ENCODE measurements around the gene RBM10.

Gene RBM10

DNA sequence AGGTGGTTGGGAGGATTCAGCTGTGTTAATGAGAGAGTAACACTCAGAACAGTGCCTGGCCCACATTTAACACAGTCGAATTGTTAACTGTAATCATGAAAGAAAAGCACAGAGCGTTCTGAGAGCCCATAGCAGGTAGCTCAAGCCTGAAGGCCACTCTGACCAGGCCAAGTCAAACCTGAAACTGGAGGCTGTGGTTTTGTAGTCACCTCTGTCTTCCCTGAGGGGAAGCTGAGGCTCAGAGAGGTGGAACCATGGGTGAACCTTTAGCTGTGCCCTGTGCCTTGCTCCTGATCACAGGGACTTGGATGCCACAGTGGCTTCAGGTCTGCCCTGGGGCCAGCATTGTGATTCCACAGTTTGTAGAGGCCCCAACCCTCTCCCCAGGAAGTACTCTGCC is 32.1 kb downstream of the RBM10 start:
- TF ChIP-seq, protein P1, sequence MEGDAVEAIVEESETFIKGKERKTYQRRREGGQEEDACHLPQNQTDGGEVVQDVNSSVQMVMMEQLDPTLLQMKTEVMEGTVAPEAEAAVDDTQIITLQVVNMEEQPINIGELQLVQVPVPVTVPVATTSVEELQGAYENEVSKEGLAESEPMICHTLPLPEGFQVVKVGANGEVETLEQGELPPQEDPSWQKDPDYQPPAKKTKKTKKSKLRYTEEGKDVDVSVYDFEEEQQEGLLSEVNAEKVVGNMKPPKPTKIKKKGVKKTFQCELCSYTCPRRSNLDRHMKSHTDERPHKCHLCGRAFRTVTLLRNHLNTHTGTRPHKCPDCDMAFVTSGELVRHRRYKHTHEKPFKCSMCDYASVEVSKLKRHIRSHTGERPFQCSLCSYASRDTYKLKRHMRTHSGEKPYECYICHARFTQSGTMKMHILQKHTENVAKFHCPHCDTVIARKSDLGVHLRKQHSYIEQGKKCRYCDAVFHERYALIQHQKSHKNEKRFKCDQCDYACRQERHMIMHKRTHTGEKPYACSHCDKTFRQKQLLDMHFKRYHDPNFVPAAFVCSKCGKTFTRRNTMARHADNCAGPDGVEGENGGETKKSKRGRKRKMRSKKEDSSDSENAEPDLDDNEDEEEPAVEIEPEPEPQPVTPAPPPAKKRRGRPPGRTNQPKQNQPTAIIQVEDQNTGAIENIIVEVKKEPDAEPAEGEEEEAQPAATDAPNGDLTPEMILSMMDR (IDR thresholded peaks at IDR 0.05; ENCODE audit: control extremely low read depth, extremely low read depth, low read depth, missing control alignments): no peak
- CTCF ChIA-PET: no interaction called here
- POLR2A ChIA-PET: no interaction called here
- no peak for DNase-seq (ENCODE audit: extremely low spot score)

DNA sequence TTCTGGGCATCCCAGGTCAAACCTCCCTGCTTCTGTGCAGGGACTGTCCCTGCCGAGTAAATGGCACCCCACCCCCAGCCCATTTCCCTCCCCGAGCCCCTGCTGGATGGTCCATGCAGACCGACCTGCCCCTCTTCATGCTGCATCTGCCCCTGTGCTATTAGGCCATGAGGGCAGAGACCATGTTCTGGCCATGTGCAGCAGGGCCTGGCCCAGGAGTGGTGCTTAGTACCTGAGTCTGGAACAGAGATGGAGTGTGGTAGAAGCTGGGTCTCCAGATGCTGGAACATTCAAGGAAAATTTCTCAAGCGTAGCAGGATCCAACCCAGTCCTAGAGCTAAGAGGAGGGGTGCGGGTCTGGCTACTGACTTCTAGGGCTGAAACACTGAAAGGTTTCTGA is 33.3 kb downstream of the RBM10 start:
- DNase-seq (ENCODE audit: extremely low spot score): no peak
- TF ChIP-seq, protein P1 (IDR thresholded peaks at IDR 0.05; ENCODE audit: control extremely low read depth, extremely low read depth, low read depth, missing control alignments): no peak
- ChIA-PET CTCF (no interaction called here), POLR2A (no interaction called here)

DNA sequence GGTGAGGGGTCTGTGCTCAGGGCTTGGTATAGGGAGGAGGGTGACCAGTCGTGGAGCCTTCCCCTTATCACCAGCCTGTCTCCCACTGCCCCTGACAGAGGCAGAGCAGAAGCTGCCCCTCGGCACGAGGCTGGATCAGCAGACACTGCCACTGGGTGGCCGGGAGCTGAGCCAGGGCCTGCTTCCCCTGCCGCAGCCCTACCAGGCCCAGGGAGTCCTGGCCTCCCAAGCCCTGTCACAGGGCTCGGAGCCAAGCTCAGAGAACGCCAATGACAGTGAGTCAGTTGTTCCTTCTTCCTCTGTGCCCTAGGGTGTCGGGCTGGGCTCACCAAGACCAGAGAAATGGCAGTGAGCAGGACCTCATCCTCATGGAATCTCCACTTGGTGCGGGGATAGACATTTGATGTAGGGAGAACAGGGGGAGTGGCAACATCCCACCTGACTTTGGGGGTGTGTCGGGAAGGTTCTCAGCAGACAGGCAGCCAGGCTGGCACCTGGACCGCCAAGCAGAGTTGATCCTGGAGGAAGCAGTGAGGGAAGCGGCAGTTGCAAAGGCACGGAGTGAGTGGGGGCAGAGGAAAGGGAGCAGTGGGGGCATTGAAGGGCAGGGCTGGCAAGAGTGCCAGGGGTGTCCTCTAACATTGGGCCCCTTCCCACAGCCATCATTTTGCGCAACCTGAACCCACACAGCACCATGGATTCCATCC is 34.4 kb downstream of the RBM10 start:
- TF ChIP-seq, protein P1 (IDR thresholded peaks at IDR 0.05; ENCODE audit: control extremely low read depth, extremely low read depth, low read depth, missing control alignments): no peak
- CTCF ChIA-PET: no interaction called here
- POLR2A ChIA-PET: no interaction called here
- no peak for DNase-seq (ENCODE audit: extremely low spot score)

DNA sequence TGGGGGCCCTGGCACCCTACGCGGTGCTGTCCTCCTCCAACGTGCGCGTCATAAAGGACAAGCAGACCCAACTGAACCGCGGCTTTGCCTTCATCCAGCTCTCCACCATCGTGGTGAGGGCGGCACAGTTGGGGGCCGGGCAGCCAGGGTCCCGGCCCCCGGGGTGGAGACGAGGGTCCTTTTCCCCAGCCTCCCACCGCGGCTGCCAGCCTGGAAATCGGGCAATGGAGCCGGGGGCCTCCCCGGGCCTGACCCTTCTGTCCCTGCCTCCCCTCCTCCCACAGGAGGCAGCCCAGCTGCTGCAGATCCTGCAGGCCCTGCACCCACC is 34.9 kb downstream of the RBM10 start:
- DNase-seq (ENCODE audit: extremely low spot score): no peak
- CTCF ChIA-PET: no interaction called here
- POLR2A ChIA-PET: no interaction called here
- TF ChIP-seq, protein P1 (IDR thresholded peaks at IDR 0.05; ENCODE audit: control extremely low read depth, extremely low read depth, low read depth, missing control alignments): no peak

DNA sequence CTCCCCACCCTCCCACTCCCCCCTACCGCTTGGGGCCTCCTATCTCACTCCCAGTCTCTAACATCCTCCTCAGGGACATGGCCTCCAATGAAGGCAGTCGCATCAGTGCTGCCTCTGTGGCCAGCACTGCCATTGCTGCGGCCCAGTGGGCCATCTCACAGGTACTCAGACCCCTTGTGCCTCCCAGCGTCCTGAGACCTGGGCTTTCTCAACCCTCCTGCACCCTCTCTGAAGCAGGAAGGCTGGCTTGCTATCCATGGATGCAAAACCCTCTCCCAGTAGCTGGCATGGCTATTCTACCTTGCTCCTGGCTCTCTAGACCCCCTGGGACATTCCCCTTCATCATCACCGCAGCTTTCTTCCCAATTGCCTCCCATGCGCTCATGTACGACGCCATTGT is 35.3 kb downstream of the RBM10 start:
- POLR2A ChIA-PET: no interaction called here
- DNase-seq (ENCODE audit: extremely low spot score): no peak
- CTCF ChIA-PET: no interaction called here
- TF ChIP-seq, protein P1 (IDR thresholded peaks at IDR 0.05; ENCODE audit: control extremely low read depth, extremely low read depth, low read depth, missing control alignments): no peak

DNA sequence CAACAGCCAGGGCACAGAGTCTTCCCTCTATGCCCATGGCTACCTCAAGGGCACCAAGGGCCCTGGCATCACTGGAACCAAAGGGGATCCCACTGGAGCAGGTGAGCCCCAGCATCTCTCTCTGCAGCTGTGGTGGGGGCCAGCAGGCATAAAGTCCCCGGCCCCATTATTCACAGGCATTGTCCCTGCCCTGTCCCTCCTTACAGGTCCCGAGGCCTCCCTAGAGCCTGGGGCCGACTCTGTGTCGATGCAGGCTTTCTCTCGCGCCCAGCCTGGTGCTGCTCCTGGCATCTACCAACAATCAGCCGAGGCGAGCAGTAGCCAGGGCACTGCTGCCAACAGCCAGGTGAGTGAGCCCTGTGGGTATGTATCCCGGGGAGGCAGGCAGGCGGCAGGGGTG is 36.3 kb downstream of the RBM10 start:
- TF ChIP-seq, protein P1 (IDR thresholded peaks at IDR 0.05; ENCODE audit: control extremely low read depth, extremely low read depth, low read depth, missing control alignments): no peak
- CTCF ChIA-PET: no interaction called here
- no peak for DNase-seq (ENCODE audit: extremely low spot score)
- POLR2A ChIA-PET: no interaction called here

All from GM10248 (cell line).